HG03045 (cell line): ENCODE measurements around the gene TMEM114.

Source experiments
- ATAC-seq: cut with Tn5 transposase; IDR thresholded peaks from one replicate; pipeline ENCODE4 v1.9.1; 2021; ENCODE audit warnings: mild to moderate bottlenecking, moderate library complexity; ENCODE audit not compliant: unreplicated experiment

TMEM114 gene

GRCh38 chr16:8611886-8612600, 21.7 kb upstream of the TMEM114 start:
- ATAC-seq: no peak

GRCh38 chr16:8611122-8611521, 20.8 kb upstream of the TMEM114 start:
- ATAC-seq: no peak

- ATAC-seq: no peak
These were observed 16.9 kb upstream of the TMEM114 start for GRCh38 chr16:8607214-8607613.

- no peak for ATAC-seq
These were observed 15.2 kb upstream of the TMEM114 start for GRCh38 chr16:8605554-8605953.

- no peak for ATAC-seq
These were observed 9.9 kb upstream of the TMEM114 start for GRCh38 chr16:8600144-8600775.

GRCh38 chr16:8596581-8596980, 6.3 kb upstream of the TMEM114 start:
- no peak for ATAC-seq

GRCh38 chr16:8595783-8596182, 5.5 kb upstream of the TMEM114 start:
- ATAC-seq: no peak

- no peak for ATAC-seq
These were observed 3.9 kb upstream of the TMEM114 start for GRCh38 chr16:8594149-8594666.

GRCh38 chr16:8591451-8591850, 1.1 kb upstream of the TMEM114 start:
- ATAC-seq: no peak

- no peak for ATAC-seq
These were observed 500 bp upstream of the TMEM114 start for GRCh38 chr16:8590811-8591210.

GRCh38 chr16:8589057-8589899, 1.0 kb downstream of the TMEM114 start:
- ATAC-seq: no peak

GRCh38 chr16:8588682-8589056, 1.6 kb downstream of the TMEM114 start:
- no peak for ATAC-seq

- ATAC-seq: no peak
These were observed 3.2 kb downstream of the TMEM114 start for GRCh38 chr16:8587065-8587464.

GRCh38 chr16:8585857-8586256, 4.5 kb downstream of the TMEM114 start:
- ATAC-seq: no peak

GRCh38 chr16:8585041-8585440, 5.3 kb downstream of the TMEM114 start:
- no peak for ATAC-seq

- no peak for ATAC-seq
These were observed 6.6 kb downstream of the TMEM114 start for GRCh38 chr16:8583732-8584131.

GRCh38 chr16:8583199-8583598, 7.1 kb downstream of the TMEM114 start:
- no peak for ATAC-seq

GRCh38 chr16:8581831-8582580, 8.3 kb downstream of the TMEM114 start:
- no peak for ATAC-seq

- ATAC-seq: no peak
These were observed 10.8 kb downstream of the TMEM114 start for GRCh38 chr16:8579559-8579958.

- no peak for ATAC-seq
These were observed 12.5 kb downstream of the TMEM114 start for GRCh38 chr16:8577678-8578304.
